Muscle of arm (tissue), 12 donors: ENCODE results near the gene MSI1. TPM values are rescaled to one million over a fixed set of nuclear protein-coding genes. Genes with fewer than 3 reads are reported as not detected.
A peak's percentile ranks its signal among the peaks of the same experiment; 100 is the strongest.

Experiments used
- DNase-seq: peaks from one replicate; pipeline ENCODE4 v3.0.0-alpha.2; 2013
- polyA plus RNA-seq, 12 donors: library from polyadenylated mRNA; unstranded; fragments of 120-200 nt; gene quantifications; one replicate each; pipeline ENCODE4 v1.2.1, GENCODE V29; 2013; ENCODE audit not compliant: insufficient read length in 12 of 12

Gene MSI1
- polyA plus RNA-seq, 12 donors: 3.0 to 6.5 (median 4.0) TPM; not detected in 1

DNA sequence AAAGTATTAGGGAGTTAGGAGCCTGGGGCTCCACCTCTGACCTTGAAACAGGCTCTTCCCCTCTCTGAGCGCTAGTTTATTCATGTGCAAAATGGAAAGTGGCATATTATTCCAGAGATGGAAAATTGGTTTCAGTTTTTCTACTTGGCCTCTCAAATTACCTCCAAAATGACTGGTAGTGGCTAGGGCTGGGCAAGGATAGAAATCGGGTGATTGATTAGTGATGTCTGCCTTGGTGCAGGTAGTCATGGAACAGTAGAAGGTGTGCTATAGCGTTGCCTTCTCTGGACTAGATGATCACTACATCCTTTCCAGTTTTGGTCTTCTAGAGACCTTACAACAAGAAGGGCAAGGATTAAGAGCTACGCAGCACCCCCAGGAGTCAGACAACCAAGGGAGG, 8.6 kb upstream of the MSI1 start:
- DNase-seq: no peak

DNA sequence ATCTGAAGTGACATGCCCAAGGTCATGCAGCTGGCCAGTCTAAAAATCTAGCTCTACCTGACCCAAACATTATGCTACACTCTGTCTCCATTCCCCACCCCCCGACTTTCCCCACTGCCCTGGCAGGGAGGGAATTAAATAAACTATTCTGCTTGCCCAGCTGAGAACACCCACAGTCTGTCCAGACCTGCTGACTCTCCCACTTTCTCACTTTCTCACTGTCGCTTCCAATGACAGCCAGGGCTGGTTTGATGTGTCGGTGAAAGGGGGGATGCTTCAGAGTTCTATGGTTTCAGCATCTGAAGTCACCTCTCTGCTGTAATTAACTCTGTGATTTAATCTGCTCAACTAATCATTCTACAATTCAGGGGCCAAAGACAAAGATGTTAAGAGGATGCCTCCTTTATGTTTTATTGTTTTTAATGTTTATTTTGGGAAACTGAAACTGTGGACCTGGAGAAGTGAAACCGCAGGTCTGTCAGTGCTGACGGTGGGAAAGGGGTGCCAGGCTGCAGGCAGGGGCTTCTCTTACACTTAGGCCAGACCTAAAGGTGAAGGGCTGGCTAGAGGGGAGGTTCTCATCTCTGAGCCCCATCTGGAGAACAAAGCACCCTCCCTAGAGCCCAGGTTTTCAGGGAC, 8.1 kb upstream of the MSI1 start:
- DNase-seq: no peak

GRCh38 chr12:120376416-120376815, 7.5 kb upstream of the MSI1 start:
- DNase-seq: no peak

- no peak for DNase-seq
Observed at GRCh38 chr12:120376009-120376408, 7.0 kb upstream of the MSI1 start.

- DNase-seq: no peak
Observed at GRCh38 chr12:120373683-120374082, 4.7 kb upstream of the MSI1 start.

GRCh38 chr12:120370343-120371243, 1.6 kb upstream of the MSI1 start:
- no peak for DNase-seq

GRCh38 chr12:120369603-120370342, 809 bp upstream of the MSI1 start:
- DNase-seq: no peak

- DNase-seq: no peak
Observed at GRCh38 chr12:120367924-120368788, 808 bp downstream of the MSI1 start.

DNA sequence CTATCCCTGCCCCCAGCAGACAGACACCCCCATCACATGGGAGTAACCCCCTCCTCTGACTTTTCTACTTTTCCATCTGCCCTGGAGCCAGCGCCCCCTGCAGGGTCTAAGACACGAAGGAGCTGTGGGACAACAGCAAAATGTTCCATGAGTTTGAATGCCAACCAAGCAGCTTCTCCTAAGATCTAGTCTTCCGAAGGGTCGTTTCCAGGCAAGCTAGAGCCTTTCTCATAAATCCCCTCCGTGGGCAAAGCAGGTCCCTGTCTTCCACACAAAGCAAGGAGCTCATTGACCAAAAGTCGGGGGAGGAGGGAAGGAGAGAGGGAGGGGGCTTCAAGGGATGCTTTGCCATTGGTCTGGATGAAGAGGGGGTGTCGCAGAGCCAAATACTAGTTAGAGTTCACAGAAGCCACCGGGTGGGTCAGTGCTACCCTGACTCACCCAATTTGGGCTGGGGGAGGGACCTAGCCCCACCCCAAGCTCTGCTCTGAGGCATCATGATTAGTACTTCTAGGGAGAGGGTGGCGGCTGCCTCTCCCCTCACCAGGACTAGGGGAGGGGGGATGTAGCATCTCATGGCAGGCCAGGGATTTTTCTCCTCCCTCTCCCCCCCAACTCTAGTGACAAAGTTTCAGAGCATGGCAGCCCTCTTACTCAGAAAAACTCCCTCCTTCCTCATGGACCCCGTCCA, 1.6 kb downstream of the MSI1 start:
- no peak for DNase-seq

GRCh38 chr12:120366845-120367232, 2.1 kb downstream of the MSI1 start:
- no peak for DNase-seq

GRCh38 chr12:120366341-120366705, 2.6 kb downstream of the MSI1 start:
- DNase-seq: no peak

GRCh38 chr12:120365675-120366340, 3.2 kb downstream of the MSI1 start:
- DNase-seq: no peak

- DNase-seq: no peak
Observed at GRCh38 chr12:120364487-120364886, 4.5 kb downstream of the MSI1 start.

GRCh38 chr12:120363274-120363855, 5.6 kb downstream of the MSI1 start:
- DNase-seq: no peak

- DNase-seq: no peak
Observed at GRCh38 chr12:120362516-120363273, 6.3 kb downstream of the MSI1 start.

DNA sequence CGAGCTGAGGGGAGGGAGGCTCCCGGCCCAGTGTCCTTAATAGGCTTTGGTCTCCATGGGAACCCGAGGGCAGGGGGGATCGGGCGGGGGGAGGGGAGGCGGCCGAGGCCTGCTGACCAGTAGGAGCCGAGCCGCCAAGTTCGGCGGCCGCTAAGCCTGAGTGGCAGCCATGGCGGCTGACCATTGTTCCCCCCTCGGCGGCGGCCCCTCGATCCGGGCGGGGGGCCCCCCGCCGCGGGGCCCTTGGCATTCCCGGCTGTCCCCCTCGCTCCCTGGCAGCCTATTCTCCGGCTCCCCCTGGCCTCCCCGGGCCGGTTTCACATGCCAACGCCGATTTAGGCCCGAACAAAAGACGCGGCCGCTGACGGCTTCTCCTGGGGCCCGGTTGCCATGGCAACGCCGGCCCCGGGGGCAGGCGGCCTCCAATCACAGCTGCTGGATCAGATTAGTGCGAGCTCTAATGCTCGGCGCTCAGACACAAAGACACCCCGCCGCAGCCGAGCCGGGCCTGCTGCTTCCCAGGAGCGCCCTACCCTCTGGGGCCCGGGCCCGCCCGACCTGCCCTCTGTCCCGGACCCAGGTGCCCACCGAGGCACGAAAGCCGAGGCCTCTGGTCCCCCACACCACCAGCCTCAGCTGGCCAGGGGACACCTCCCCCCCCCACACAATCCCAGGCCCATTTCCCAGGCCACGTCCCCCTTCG, 7.3 kb downstream of the MSI1 start:
- DNase-seq: peak; percentile 74

GRCh38 chr12:120359128-120359527, 9.8 kb downstream of the MSI1 start:
- DNase-seq: no peak

DNA sequence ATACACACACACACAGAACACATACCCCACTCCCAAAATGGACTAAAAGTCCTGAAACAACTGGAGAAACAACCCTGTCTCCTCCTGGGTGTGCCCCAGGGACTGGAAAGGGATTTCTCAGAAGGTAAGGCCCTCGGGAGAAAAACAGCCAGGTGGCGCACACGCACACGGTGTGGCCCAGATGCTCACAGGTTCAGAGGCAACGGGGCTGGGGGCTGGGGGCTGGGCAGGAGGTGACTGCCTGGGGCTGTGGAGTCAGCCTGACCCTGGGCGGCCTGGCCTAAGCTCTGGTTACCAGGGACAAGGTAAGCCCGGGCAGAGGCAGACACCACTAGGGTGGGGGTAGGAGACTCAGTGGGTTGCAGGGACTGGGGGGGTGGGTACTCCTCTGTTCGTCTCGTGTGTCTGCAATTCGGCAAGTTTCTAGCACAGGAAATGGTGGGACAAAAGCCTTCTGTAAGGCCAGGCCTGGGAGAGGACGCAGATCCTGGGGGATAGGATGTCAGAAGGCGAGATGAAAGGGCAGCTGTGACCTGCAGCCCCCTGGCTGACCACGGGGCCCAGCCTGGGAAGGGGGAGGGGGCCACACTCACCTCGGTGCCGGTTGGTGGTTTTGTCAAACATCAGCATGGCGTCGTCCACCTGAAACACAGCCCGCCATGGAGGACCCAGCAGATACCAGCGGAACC, 10.4 kb downstream of the MSI1 start:
- no peak for DNase-seq
